GM06990 (cell line): ENCODE results near the gene PTPRD.
"Not testable (repeated sequence)": the region's sequence is repeated elsewhere in the genome, so short reads cannot be mapped to it uniquely, and the experiment has no call there.

ENCODE experiments used
- DNase-seq: peaks from one replicate; pipeline ENCODE4 v3.0.0-alpha.2; 2011; ENCODE audit not compliant: insufficient read length; ENCODE audit errors: extremely low read depth
- H3K27me3 ChIP-seq: replicated peaks from 2 replicates; pipeline ENCODE4 v1.6.0; 2011; ENCODE audit warnings: low read length; ENCODE audit not compliant: control insufficient read depth, insufficient read depth
- H3K36me3 ChIP-seq: 2 replicates; pipeline ENCODE4 v1.5.1; 2011; ENCODE audit warnings: low read length; ENCODE audit not compliant: control insufficient read depth, insufficient read depth
- H3K4me3 ChIP-seq: replicated peaks from 2 replicates; pipeline ENCODE4 v1.5.1; 2011; ENCODE audit warnings: low read depth, mild to moderate bottlenecking, control low read depth, low read length
- TF ChIP-seq, protein P1 (sequence below): IDR thresholded peaks from 2 replicates; pipeline ENCODE4 v1.5.1; 2011; ENCODE audit warnings: low read length, control low read depth, mild to moderate bottlenecking, inconsistent platforms; ENCODE audit not compliant: insufficient read depth, poor library complexity, severe bottlenecking

Gene PTPRD

DNA sequence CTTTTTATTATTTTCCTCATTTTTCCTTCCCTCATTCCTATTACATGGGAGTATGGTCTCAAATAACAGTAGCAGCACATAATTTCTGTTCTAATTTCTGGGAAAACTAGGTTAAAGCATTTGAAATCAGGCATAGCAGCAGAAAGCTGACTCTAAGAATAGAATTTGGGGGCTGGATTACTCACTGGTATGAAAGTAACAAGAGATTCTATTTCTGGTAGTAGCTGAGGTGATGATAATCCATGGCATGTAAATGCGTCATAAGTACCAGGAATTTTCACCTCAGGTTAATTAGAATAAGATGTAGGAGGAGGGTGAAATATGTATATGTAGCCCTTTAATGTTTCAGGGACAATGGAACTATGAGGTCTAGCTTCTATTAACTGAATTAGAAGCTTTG lies 662.0 kb downstream of the PTPRD start:
- Histone ChIP-seq H3K36me3 (no peaks in the 10 kb centered on the region), H3K27me3 (no peaks in the 10 kb centered on the region), H3K4me3 (no peak overlapping the region)
- TF ChIP-seq, protein P1, sequence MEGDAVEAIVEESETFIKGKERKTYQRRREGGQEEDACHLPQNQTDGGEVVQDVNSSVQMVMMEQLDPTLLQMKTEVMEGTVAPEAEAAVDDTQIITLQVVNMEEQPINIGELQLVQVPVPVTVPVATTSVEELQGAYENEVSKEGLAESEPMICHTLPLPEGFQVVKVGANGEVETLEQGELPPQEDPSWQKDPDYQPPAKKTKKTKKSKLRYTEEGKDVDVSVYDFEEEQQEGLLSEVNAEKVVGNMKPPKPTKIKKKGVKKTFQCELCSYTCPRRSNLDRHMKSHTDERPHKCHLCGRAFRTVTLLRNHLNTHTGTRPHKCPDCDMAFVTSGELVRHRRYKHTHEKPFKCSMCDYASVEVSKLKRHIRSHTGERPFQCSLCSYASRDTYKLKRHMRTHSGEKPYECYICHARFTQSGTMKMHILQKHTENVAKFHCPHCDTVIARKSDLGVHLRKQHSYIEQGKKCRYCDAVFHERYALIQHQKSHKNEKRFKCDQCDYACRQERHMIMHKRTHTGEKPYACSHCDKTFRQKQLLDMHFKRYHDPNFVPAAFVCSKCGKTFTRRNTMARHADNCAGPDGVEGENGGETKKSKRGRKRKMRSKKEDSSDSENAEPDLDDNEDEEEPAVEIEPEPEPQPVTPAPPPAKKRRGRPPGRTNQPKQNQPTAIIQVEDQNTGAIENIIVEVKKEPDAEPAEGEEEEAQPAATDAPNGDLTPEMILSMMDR, result no peak
- DNase-seq, result no peak

DNA sequence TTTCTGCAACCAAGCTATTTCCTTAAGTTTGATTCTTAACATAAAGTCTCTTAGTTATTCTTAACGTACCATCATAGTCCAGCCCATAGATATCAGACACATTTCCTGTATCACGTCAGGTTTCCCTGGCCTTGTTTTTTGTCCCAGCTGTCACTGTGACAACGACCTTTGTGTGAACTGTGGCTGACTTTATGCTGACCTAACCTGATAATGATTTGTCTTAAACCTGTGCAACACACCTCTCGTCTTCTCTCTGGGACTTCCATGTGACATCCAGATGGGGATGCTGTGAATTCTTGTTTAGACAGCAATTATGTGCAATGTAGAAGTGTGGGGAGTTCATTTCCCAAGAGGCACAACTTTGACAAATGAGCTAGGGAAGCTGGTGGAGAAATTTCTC lies 662.8 kb downstream of the PTPRD start:
- no peaks in the 10 kb centered on the region for H3K27me3 ChIP-seq
- TF ChIP-seq, protein P1, result no peak
- H3K4me3 ChIP-seq, result no peak overlapping the region
- H3K36me3 ChIP-seq, result no peaks in the 10 kb centered on the region
- DNase-seq, result no peak

DNA sequence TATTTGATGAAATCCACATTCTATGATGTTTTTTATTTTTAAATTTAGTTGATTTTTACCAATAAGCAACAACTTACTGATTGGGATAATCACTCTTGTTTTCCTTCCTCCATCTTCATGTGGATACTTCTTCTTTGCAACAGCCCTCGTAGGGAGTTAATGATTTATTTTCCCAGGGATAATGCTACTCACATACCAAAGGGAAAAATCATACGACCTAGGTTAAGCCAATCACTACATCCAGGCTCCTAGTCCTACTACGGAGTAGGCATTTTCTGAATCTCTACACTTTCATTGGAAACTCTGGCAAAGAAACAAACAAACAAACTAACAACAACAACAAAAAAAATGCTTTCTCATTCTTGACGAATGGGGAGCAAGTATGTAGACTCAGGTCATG lies 663.4 kb downstream of the PTPRD start:
- no peak overlapping the region for H3K4me3 ChIP-seq
- TF ChIP-seq, protein P1, result no peak

DNA sequence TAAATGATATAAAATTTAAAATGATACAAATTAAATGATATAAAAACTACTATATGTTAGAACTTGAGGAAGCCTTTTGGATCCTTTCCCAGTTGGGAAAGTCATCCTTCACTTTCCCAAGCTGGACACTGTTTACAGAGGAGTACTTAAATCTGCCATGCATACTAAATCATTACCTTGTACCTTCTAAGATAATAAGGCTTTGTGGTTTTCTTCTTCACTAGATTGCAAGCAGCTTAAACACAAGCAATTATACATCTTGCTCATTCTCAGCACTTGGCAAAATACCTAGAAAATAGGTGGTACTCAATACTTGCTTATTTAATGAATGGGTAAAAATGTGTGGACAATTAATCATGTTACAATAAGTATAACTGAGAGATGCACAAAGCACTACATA lies 666.8 kb downstream of the PTPRD start:
- Histone ChIP-seq H3K4me3 (no peak overlapping the region), H3K36me3 (no peaks in the 10 kb centered on the region), H3K27me3 (no peaks in the 10 kb centered on the region)
- TF ChIP-seq, protein P1, result no peak
- no peak for DNase-seq

More for the DNA sequence above, 663.4 kb downstream of the PTPRD start:
- no peaks in the 10 kb centered on the region for H3K27me3 ChIP-seq
- H3K36me3 ChIP-seq, result no peaks in the 10 kb centered on the region
- no peak for DNase-seq

DNA sequence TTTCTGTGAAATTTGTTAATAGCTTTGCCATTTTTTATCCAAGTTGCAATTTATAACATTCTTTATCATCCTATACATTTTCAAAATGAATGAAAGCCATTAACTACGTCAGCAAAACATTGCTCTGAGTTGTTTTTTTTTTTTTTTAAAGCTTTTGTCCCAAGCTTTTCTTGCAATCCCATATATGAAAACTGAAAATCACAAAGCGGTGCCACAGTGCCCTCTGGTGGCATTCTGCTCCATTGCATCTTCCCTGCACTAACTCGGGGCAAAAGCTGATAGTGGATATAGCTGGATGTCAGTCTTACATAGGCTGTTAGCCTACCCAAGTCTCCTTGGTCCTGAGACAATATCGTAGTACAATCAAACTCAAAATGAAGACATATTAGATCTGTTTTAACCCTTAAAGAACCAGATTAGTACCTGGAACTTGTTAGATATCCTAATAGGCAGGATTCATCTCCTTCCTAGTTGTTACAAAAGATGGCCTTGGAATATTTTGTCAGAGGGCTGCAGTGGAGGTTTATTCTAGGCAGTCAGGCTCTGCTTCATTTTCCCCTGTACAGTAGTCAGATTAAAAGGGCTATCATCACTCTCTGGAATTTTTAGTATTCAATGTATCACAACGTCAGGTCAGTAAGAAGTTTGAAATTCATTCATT lies 669.9 kb downstream of the PTPRD start:
- TF ChIP-seq, protein P1, result peak; percentile 91
- H3K4me3 ChIP-seq, result no peak overlapping the region
- H3K36me3 ChIP-seq, result no peaks in the 10 kb centered on the region
- peak; percentile 0 for DNase-seq
- H3K27me3 ChIP-seq, result no peaks in the 10 kb centered on the region

DNA sequence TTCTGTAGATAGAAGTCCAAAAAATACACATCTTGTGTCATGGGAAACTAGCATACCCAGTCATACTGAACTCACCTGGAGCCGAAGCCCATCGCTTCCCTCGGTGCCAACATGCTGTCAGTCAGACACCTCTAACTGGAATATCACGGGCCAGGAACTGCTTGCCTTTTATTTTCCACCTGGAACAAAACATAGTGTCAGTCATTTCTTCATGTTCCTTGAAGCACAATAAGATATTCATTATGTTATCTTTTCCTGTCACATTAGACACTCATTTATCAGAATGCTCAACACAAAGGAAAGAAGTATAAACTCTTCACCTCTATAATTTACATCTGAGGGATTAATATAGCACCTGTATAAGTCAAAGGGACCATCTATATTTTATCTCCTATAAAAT lies 674.4 kb downstream of the PTPRD start:
- H3K27me3 ChIP-seq, result no peaks in the 10 kb centered on the region
- no peak for DNase-seq
- no peak overlapping the region for H3K4me3 ChIP-seq
- TF ChIP-seq, protein P1, result no peak
- H3K36me3 ChIP-seq, result no peaks in the 10 kb centered on the region

DNA sequence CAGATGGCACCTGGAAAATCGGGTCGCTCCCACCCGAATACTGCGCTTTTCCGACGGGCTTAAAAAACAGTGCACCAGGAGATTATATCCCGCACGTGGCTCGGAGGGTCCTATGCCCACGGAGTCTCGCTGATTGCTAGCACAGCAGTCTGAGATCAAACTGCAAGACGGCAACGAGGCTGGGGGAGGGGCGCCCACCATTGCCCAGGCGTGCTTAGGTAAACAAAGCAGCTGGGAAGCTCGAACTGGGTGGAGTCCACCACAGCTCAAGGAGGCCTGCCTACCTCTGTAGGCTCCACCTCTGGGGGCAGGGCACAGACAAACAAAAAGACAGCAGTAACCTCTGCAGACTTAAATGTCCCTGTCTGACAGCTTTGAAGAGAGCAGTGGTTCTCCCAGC lies 681.3 kb downstream of the PTPRD start:
- not testable (repeated sequence) for DNase-seq, H3K4me3 ChIP-seq, H3K27me3 ChIP-seq, H3K36me3 ChIP-seq
